IMR-90 (cell line): ENCODE data around the gene MEDAG. TPM values are rescaled to one million over a fixed set of nuclear protein-coding genes. Genes with fewer than 3 reads are reported as not detected.
"Not testable (repeated sequence)": the region's sequence is repeated elsewhere in the genome, so short reads cannot be mapped to it uniquely, and the experiment has no call there.

Experiments used
- ATAC-seq: fragments of 200-7000 bp; cut with Tn5 transposase; 2 replicates; pipeline ENCODE4 v1.9.1; 2020; ENCODE audit warnings: low read depth, mild to moderate bottlenecking, moderate library complexity
- BruUV-seq: library from RNA; stranded (reverse); fragments of 400-500 nt; replicated peaks from 2 replicates; lab custom pipeline; 2021; lab: Mats Ljungman, UMichigan
- CTCF ChIA-PET: fragments of 300-600 bp; formaldehyde crosslinking; extraction: SDS; loops from one replicate; lab custom pipeline; 2021; ENCODE audit warnings: antibody characterized with exemption; lab: Yijun Ruan, JAX
- POLR2A ChIA-PET: fragments of 300-600 bp; sonication (Branson Sonifier 250); formaldehyde crosslinking; loops from one replicate; lab custom pipeline; 2022; ENCODE audit warnings: antibody characterized with exemption; ENCODE audit not compliant: unreplicated experiment; lab: Charles Lee
- DNase-seq: peaks from one replicate; pipeline ENCODE4 v3.0.0; 2013
- H2AFZ ChIP-seq: replicated peaks from 2 replicates; pipeline ENCODE3; 2013; ENCODE audit warnings: low read length, mild to moderate bottlenecking; ENCODE audit not compliant: poor library complexity
- H2AK5ac ChIP-seq: 2 replicates; pipeline ENCODE4 v1.6.1; 2013; ENCODE audit warnings: low read depth, low read length, inconsistent platforms
- H2AK9ac ChIP-seq: replicated peaks from 2 replicates; pipeline ENCODE3; 2013; ENCODE audit warnings: mild to moderate bottlenecking, low read depth, low read length, moderate library complexity; ENCODE audit not compliant: poor library complexity
- H2BK120ac ChIP-seq: 2 replicates; pipeline ENCODE4 v1.6.1; 2013; ENCODE audit warnings: low read depth, low read length, inconsistent platforms
- H2BK15ac ChIP-seq: 3 replicates; pipeline ENCODE4 v1.6.1; 2013; ENCODE audit warnings: low read depth, low read length, inconsistent platforms
- H2BK20ac ChIP-seq: 2 replicates; pipeline ENCODE4 v1.6.1; 2013; ENCODE audit warnings: low read depth, mild to moderate bottlenecking, inconsistent platforms, low read length, moderate library complexity
- H2BK5ac ChIP-seq: 2 replicates; pipeline ENCODE4 v1.6.1; 2013; ENCODE audit warnings: mild to moderate bottlenecking, low read depth, low read length, inconsistent platforms; ENCODE audit not compliant: poor library complexity, severe bottlenecking
- H3K14ac ChIP-seq: replicated peaks from 2 replicates; pipeline ENCODE4 v1.6.1; 2013; ENCODE audit warnings: low read depth, low read length, inconsistent platforms
- H3K18ac ChIP-seq: 2 replicates; pipeline ENCODE4 v1.6.1; 2013; ENCODE audit warnings: low read depth, low read length, control low read depth
- H3K23ac ChIP-seq: 2 replicates; pipeline ENCODE4 v1.6.1; 2013; ENCODE audit warnings: low read depth, low read length, inconsistent platforms
- H3K27ac ChIP-seq: 2 replicates; pipeline ENCODE4 v1.5.1; 2013; ENCODE audit warnings: mild to moderate bottlenecking, control low read depth, low read length; ENCODE audit not compliant: insufficient read depth
- H3K27me3 ChIP-seq: 2 replicates; pipeline ENCODE4 v1.6.1; 2013; ENCODE audit warnings: low read length; ENCODE audit not compliant: control insufficient read depth, insufficient read depth
- H3K36me3 ChIP-seq: 2 replicates; pipeline ENCODE4 v1.6.1; 2013; ENCODE audit warnings: low read length, mixed read lengths; ENCODE audit not compliant: control insufficient read depth, insufficient read depth
- H3K4ac ChIP-seq: 2 replicates; pipeline ENCODE4 v1.6.1; 2013; ENCODE audit warnings: low read depth, low read length, inconsistent platforms
- H3K4me1 ChIP-seq: 2 replicates; pipeline ENCODE4 v1.6.1; 2013; ENCODE audit warnings: low read length, mixed read lengths; ENCODE audit not compliant: control insufficient read depth, insufficient read depth
- H3K4me2 ChIP-seq: 2 replicates; pipeline ENCODE4 v1.6.1; 2013; ENCODE audit warnings: low read depth, mild to moderate bottlenecking, control low read depth, low read length, moderate library complexity
- H3K4me3 ChIP-seq: 2 replicates; pipeline ENCODE4 v1.5.1; 2013; ENCODE audit warnings: low read depth, mild to moderate bottlenecking, control low read depth, low read length, moderate library complexity; ENCODE audit not compliant: insufficient read depth
- H3K56ac ChIP-seq: 2 replicates; pipeline ENCODE4 v1.6.1; 2013; ENCODE audit warnings: low read length, inconsistent platforms; ENCODE audit not compliant: insufficient read depth; ENCODE audit errors: extremely low read depth
- H3K79me1 ChIP-seq, 2 experiments: 2 replicates each; pipeline ENCODE4 v1.6.1; 2013; ENCODE audit warnings: low read length in 2 of 2, inconsistent platforms in 1 of 2, low read depth in 1 of 2
- H3K9ac ChIP-seq: 2 replicates; pipeline ENCODE4 v1.6.1; 2013; ENCODE audit warnings: low read depth, low read length, control low read depth
- H3K9me1 ChIP-seq: 2 replicates; pipeline ENCODE4 v1.6.1; 2013; ENCODE audit warnings: low read length, inconsistent platforms; ENCODE audit not compliant: insufficient read depth
- H3K9me3 ChIP-seq: 2 replicates; pipeline ENCODE4 v1.6.1; 2013; ENCODE audit warnings: low read length; ENCODE audit not compliant: control insufficient read depth, insufficient read depth
- H4K20me1 ChIP-seq: 2 replicates; pipeline ENCODE4 v1.6.1; 2013; ENCODE audit warnings: low read length, inconsistent platforms; ENCODE audit not compliant: insufficient read depth
- H4K5ac ChIP-seq: 2 replicates; pipeline ENCODE4 v1.6.1; 2013; ENCODE audit warnings: mild to moderate bottlenecking, low read depth, low read length, control low read depth
- H4K8ac ChIP-seq, 2 experiments: 2 replicates each; pipeline ENCODE4 v1.6.1; 2013; ENCODE audit warnings: low read depth in 2 of 2, low read length in 2 of 2, control low read depth in 1 of 2, inconsistent platforms in 1 of 2
- H4K91ac ChIP-seq: 2 replicates; pipeline ENCODE4 v1.6.1; 2013; ENCODE audit warnings: low read depth, low read length, inconsistent platforms; ENCODE audit not compliant: insufficient read depth
- WGBS, 2 experiments: methylation state at CpG; one replicate each; pipeline versions ENCODE4 v1.1.5 to v1.1.7; 2013; ENCODE audit warnings: missing lambda C conversion rate in 2 of 2; ENCODE audit not compliant: insufficient read length in 1 of 2; ENCODE audit errors: extremely low coverage in 2 of 2; 5-methylcytosine and 5-hydroxymethylcytosine counted together
- dilution Hi-C: fragments of 300-500 bp; cut with HindIII; formaldehyde crosslinking; loops from one replicate; pipeline ENCODE4 v1.14.3; 2018; ENCODE audit warnings: low sequenced_read_pairs; ENCODE audit not compliant: unreplicated experiment
- in situ Hi-C: fragments of 300-500 bp; cut with MboI; formaldehyde crosslinking; loops from 3 replicates; pipeline ENCODE4 v1.14.3; 2019; ENCODE audit warnings: low sequenced_read_pairs, inconsistent platforms, mixed read lengths
- intact Hi-C: fragments of 100-400 bp; cut with micrococcal nuclease; formaldehyde crosslinking; loops from 2 replicates; pipeline ENCODE4 v1.10.0; 2022
- polyA plus RNA-seq, 3 experiments: library from polyadenylated mRNA; depleted of rRNA; stranded (reverse); fragments of >200 nt; gene quantifications; 2 replicates each; pipeline ENCODE4 v1.2.3, GENCODE V29; 2012; ENCODE audit warnings: low replicate concordance in 1 of 3
- total RNA-seq: library from RNA; depleted of rRNA; stranded (reverse); fragments of >200 nt; gene quantifications from 2 replicates; pipeline ENCODE4 v1.2.3, GENCODE V29; 2012

Gene MEDAG
- total and polyA plus RNA-seq, 2 of the 4 experiments (the other 2 are of a cell fraction) = 0.32 to 0.36 TPM

DNA sequence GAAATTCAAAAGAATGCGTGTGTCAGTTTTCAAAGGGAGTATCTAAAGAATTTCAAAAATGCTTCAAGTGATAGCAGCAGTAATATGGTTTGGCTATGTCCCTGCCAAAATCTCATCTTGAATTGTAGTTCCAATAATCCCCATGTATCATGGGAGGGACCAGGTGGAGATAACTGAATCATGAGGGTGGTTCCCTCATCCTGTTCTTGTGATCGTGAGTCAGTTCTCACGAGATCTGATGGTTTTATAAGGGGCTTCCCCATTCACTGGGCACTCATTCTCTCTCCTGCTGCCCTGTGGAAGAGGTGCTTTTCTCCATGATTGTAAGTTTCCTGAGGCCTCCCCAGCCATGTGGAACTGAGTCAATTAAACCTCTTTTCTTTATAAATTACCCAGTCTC lies 21.1 kb downstream of the MEDAG start:
- H3K79me1 ChIP-seq, BruUV-seq, H4K91ac ChIP-seq, H3K27me3 ChIP-seq, H3K36me3 ChIP-seq, H3K4me1 ChIP-seq, H3K27ac ChIP-seq, H4K5ac ChIP-seq, H2BK20ac ChIP-seq, in situ Hi-C loops, H2AFZ ChIP-seq, H3K18ac ChIP-seq, H3K9me3 ChIP-seq, H2AK9ac ChIP-seq, H4K20me1 ChIP-seq, H2BK15ac ChIP-seq, H2BK120ac ChIP-seq, H3K14ac ChIP-seq, H3K23ac ChIP-seq, H3K56ac ChIP-seq, H2AK5ac ChIP-seq, H4K8ac ChIP-seq, H3K4me3 ChIP-seq, CTCF ChIA-PET, intact Hi-C loops, dilution Hi-C loops, H3K9ac ChIP-seq, H2BK5ac ChIP-seq, POLR2A ChIA-PET, H3K4ac ChIP-seq, H3K9me1 ChIP-seq, H3K4me2 ChIP-seq: not testable (repeated sequence)
- DNase-seq (peak; percentile 63), ATAC-seq (0 out of 2 replicates have a peak, but pooled peaks have one; percentile 17)
- WGBS, 2 experiments = no CpG with 5 or more reads among the region's 3 CpGs
